Activated T-helper 2 cell treated with anti-CD3 and anti-CD28 coated beads, Interferon-gamma antibody, Interleukin-2, Interleukin-4, amounts not matched to agents 10 μg/mL and 5 μg/mL and 100 μg/mL, durations not matched to agents 14 hours and 24 hours and 36 hours (primary cell): ENCODE results near the gene STX7. TPM values are rescaled to one million over a fixed set of nuclear protein-coding genes. Genes with fewer than 3 reads are reported as not detected.

Experiments used
- DNase-seq: peaks from one replicate; pipeline ENCODE4 v3.0.0; 2021; ENCODE audit warnings: low spot score
- H3K27ac Mint-ChIP-seq: one replicate; pipeline ENCODE4 v1.8.0; 2021; ENCODE audit warnings: mixed read lengths
- H3K27me3 Mint-ChIP-seq: one replicate; pipeline ENCODE4 v1.8.0; 2021; ENCODE audit warnings: low read depth, mixed read lengths
- H3K36me3 Mint-ChIP-seq: one replicate; pipeline ENCODE4 v1.8.0; 2021; ENCODE audit warnings: low read depth, mixed read lengths
- H3K4me1 Mint-ChIP-seq: one replicate; pipeline ENCODE4 v1.8.0; 2021; ENCODE audit warnings: low read depth, mixed read lengths
- H3K4me3 Mint-ChIP-seq: one replicate; pipeline ENCODE4 v1.8.0; 2021; ENCODE audit warnings: low read depth, mild to moderate bottlenecking, moderate library complexity, mixed read lengths
- H3K9me3 Mint-ChIP-seq: one replicate; pipeline ENCODE4 v1.8.0; 2021; ENCODE audit warnings: mixed read lengths
- intact Hi-C: fragments of 100-400 bp; cut with micrococcal nuclease; formaldehyde crosslinking; loops from one replicate; pipeline ENCODE4 v1.15.1; 2023
- total RNA-seq: library from RNA; stranded (reverse); gene quantifications from 2 replicates; pipeline ENCODE4 v1.2.3, GENCODE V29; 2022

The STX7 gene
- total RNA-seq, 1 donor from 2014 or later, result 18.9 TPM

DNA sequence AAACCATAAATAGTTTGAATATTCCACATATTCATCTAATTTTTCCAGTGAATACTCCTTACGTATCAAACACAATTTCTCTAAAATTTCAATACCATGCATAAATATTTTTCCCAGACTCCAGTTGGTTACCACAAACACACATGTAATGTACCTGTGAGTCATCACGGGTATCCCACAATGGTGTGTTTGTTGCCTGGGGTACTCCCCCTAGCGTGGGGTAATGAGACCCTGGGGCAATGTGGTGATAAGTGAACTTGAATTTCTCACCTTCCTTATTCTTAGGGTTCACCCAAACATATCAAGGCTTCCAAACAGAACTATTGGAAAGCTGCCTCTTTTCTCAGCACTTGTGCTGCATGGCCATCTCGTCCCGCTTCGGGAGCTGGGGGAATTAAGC is 51.0 kb downstream of the STX7 start:
- no peak overlapping the region for H3K4me3 Mint-ChIP-seq
- no peaks in the 10 kb centered on the region for H3K9me3 Mint-ChIP-seq
- DNase-seq, result no peak
- H3K36me3 Mint-ChIP-seq, result peaks cover 25% of the 10 kb centered on the region
- no peaks in the 10 kb centered on the region for H3K4me1 Mint-ChIP-seq
- intact Hi-C loops, result no loop called here
- H3K27ac Mint-ChIP-seq, result no peak overlapping the region
- no peaks in the 10 kb centered on the region for H3K27me3 Mint-ChIP-seq

DNA sequence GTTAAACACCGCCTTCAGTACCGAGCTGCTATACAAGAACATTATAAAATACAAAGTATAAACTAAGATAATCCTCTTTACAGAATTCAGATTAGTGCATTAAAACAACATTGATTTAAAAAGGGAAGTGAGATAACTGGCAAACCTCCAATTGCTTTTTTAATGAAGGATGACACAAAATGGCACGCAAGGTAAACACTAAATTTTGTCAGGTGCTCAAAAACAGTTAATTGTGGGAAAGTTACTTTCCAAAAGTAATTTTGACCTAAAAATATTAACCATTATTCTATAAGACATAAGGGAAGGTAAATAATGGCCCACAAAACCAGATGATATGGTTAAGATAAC is 53.3 kb downstream of the STX7 start:
- H3K36me3 Mint-ChIP-seq, result peaks cover 25% of the 10 kb centered on the region
- H3K27me3 Mint-ChIP-seq, result no peaks in the 10 kb centered on the region
- no peak for DNase-seq
- intact Hi-C loops, result no loop called here
- no peaks in the 10 kb centered on the region for H3K9me3 Mint-ChIP-seq
- no peak overlapping the region for H3K27ac Mint-ChIP-seq
- H3K4me3 Mint-ChIP-seq, result no peak overlapping the region
- no peaks in the 10 kb centered on the region for H3K4me1 Mint-ChIP-seq

DNA sequence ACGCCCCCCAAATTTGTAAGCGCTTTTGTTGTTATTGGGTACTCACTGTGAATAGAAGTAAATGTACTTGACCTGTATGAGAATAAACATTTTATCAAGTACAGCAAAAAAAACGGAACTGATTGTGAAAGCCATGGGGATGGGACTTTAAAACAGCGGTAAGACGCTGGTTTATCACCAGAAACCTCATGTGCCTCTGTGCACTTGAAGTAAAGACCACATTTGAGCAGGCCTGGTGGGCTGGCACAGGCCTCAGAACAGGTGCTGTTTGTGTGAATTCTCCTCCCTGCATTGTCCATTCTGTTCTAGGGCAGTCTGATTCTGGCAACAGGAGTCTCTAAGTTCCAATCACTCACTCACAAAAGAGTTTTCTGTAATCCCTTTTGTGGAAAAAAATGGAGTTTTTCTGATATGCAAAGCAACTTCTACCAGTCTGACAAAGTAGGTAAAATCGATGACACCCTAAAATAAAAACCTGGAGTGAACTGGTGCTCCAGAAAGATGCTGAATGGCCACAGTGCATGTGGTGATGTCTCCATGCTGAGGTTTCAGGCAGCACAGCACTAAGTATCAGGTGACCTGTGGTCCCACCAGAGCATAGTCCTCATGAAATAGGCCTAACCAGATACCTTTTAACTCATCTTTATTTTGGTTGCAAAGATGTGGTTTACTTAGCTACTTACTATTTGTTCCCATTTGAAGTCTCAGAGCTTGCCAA is 53.9 kb downstream of the STX7 start:
- no peak overlapping the region for H3K27ac Mint-ChIP-seq
- no peaks in the 10 kb centered on the region for H3K27me3 Mint-ChIP-seq
- no peaks in the 10 kb centered on the region for H3K9me3 Mint-ChIP-seq
- DNase-seq, result no peak
- H3K4me3 Mint-ChIP-seq, result no peak overlapping the region
- intact Hi-C loops, result no loop called here
- no peaks in the 10 kb centered on the region for H3K4me1 Mint-ChIP-seq
- H3K36me3 Mint-ChIP-seq, result peaks cover 25% of the 10 kb centered on the region

DNA sequence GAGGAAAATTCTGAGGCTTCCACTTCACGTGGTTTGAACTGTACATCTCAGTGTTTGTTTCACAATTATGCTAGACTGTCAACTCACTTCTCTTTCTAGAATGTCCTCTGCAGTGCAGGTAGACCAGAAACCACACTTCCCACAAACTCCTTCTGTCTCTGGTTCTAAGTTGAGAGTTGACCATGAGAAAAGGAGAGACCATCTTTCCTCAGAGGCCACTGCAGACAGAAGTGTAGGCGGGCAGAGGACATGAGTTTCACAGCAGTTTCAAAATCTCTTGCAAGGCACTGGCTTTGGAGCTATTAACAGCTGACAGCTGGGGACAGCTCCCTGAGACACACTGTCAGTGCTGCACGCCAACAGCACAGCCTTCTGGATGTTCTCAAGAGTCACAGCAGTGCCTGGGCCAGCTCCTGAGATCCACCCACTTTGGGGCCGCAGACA is 56.2 kb downstream of the STX7 start:
- no peak for DNase-seq
- Mint-ChIP-seq H3K36me3 (peaks cover 15% of the 10 kb centered on the region), H3K4me1 (no peaks in the 10 kb centered on the region), H3K9me3 (no peaks in the 10 kb centered on the region), H3K27ac (no peak overlapping the region), H3K27me3 (no peaks in the 10 kb centered on the region), H3K4me3 (no peak overlapping the region)
- intact Hi-C loops, result no loop called here

DNA sequence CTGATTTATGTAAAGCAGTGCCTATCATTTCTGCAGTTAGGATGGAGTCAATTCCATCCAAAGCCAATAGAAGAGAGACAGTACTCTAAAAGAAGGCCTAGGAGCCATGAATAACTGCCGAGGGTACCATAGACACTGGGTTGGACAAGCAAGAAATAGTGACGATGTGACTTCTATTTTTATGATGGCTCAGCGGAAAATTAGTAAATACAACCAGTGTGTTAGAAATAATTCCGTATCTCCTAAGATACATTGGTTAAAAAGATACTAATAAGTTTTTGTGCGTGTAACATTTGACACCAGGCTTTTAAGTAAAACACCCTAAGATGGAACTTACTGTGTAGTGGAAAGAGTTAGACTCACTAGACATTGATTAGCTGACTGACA is 66.1 kb downstream of the STX7 start:
- H3K36me3 Mint-ChIP-seq, result peaks cover 5% of the 10 kb centered on the region
- H3K9me3 Mint-ChIP-seq, result peaks cover 2% of the 10 kb centered on the region
- H3K27me3 Mint-ChIP-seq, result no peaks in the 10 kb centered on the region
- H3K27ac Mint-ChIP-seq, result no peak overlapping the region
- DNase-seq, result no peak
- no peak overlapping the region for H3K4me3 Mint-ChIP-seq
- intact Hi-C loops, result no loop called here
- no peaks in the 10 kb centered on the region for H3K4me1 Mint-ChIP-seq

DNA sequence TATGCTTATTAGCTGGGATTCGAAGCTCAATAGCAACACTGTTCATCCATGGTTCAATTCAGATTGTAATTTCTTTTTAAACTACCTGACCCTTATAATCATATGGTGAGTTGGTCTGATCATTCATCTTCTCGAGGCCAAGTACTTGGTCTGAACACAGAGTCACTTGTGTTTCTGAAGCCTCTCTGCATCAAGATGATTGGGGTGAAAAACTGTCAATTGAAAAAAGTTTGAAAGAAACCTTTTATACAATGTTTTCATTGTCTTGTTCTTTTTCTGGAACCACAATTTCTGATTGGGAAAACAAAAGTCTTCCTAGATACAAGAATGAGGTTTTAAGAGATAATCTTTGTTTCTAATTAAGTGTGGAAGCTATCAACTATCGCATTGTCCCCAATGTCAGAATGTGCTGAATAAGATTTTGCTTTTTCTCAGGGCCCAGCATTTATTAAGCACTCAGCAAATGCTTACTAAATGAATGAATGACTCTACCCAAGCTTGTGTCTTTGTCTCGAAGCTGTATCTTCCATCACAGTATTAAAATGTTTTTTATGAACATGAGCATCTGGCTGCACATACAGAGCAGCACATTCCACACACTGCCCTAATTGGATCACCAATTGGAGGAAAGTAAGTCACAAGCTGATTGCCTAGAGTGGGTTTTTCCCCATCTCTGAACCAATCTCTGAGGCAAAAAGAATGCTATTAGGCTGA is 66.6 kb downstream of the STX7 start:
- no peak for DNase-seq
- H3K9me3 Mint-ChIP-seq, result peaks cover 5% of the 10 kb centered on the region
- no peaks in the 10 kb centered on the region for H3K4me1 Mint-ChIP-seq
- H3K36me3 Mint-ChIP-seq, result peaks cover 5% of the 10 kb centered on the region
- H3K27me3 Mint-ChIP-seq, result no peaks in the 10 kb centered on the region
- intact Hi-C loops, result no loop called here
- no peak overlapping the region for H3K27ac Mint-ChIP-seq
- H3K4me3 Mint-ChIP-seq, result no peak overlapping the region

DNA sequence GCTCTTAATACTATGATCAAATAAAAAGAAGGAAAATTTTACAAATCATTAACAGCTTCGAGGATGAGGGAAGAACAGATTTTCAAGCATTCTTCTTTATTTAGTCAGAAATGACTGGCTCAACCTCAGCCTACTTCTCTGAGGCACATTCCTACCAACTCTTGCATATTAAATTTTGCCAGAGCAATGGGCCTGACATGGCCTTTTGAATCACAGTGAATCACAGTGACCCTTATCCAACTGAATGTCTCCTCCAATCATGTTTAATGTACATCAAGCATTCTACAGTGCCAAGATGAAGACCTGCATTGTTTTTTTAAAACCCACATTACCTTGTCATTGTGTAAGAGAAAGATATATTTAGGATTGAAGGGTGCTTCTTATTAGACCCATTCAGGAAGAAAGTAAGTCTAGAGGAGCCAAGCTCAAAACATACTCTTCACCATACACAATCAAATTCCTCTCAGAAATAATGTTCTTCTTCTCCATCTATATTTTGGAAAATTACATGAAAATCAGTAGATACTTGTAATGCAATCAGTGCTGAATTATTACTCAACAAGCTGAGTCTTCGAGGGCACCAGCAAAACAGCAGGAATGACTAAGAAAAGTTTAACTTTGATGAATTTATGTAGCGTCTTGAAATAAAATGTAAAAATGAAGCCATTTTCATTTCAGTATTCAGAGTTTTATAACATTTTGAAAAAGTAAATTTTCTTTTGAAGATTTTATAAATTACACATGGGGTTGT is 67.5 kb downstream of the STX7 start:
- Mint-ChIP-seq H3K27me3 (no peaks in the 10 kb centered on the region), H3K9me3 (peaks cover 5% of the 10 kb centered on the region), H3K27ac (no peak overlapping the region), H3K4me1 (no peaks in the 10 kb centered on the region), H3K4me3 (no peak overlapping the region), H3K36me3 (peaks cover under 1% of the 10 kb centered on the region)
- intact Hi-C loops, result no loop called here
- DNase-seq, result no peak

DNA sequence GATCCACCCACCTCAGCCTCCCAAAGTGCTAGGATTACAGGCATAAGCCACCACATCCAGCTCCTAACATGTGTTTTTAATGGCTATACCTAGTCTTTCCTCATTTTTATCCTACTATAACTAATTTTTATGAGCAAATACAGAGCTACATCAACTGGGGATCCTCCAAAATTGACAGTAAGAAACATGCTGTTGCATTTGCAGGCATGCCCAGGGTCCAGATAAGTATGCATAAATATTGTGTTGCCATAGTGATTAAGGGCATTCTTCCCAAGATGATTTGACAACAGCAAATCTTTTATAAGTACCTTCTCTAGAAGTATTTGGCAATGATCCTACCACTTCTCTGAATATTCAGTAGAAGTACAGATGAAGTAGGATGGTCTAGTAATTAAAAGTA is 69.7 kb downstream of the STX7 start:
- intact Hi-C loops, result no loop called here
- no peaks in the 10 kb centered on the region for H3K4me1 Mint-ChIP-seq
- no peak overlapping the region for H3K4me3 Mint-ChIP-seq
- no peak overlapping the region for H3K27ac Mint-ChIP-seq
- H3K9me3 Mint-ChIP-seq, result peaks cover 5% of the 10 kb centered on the region
- no peak for DNase-seq
- H3K36me3 Mint-ChIP-seq, result no peaks in the 10 kb centered on the region
- no peaks in the 10 kb centered on the region for H3K27me3 Mint-ChIP-seq

DNA sequence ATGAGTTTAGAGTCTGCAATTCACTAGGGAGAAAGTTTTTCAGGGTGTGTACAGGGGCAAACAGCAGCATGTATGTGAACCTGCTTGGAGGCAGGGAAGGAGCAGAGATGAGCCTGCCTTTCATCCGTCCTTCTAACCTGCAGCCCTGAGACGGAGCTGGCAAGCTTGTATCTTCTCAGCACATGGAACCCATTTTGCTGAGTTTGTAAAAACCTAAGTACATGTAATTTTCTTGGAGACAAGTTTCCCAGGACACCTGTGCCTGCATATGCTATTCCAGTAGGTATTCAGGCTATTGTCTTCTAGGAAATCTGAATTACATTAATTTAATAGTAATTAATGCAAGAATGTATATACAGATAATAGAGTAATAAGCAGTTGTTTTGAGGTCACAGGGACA is 82.8 kb downstream of the STX7 start:
- H3K4me3 Mint-ChIP-seq, result no peak overlapping the region
- H3K9me3 Mint-ChIP-seq, result peaks cover 3% of the 10 kb centered on the region
- H3K36me3 Mint-ChIP-seq, result no peaks in the 10 kb centered on the region
- peaks cover 20% of the 10 kb centered on the region for H3K27me3 Mint-ChIP-seq
- DNase-seq, result no peak
- no peak overlapping the region for H3K27ac Mint-ChIP-seq
- intact Hi-C loops, result no loop called here
- H3K4me1 Mint-ChIP-seq, result no peaks in the 10 kb centered on the region

DNA sequence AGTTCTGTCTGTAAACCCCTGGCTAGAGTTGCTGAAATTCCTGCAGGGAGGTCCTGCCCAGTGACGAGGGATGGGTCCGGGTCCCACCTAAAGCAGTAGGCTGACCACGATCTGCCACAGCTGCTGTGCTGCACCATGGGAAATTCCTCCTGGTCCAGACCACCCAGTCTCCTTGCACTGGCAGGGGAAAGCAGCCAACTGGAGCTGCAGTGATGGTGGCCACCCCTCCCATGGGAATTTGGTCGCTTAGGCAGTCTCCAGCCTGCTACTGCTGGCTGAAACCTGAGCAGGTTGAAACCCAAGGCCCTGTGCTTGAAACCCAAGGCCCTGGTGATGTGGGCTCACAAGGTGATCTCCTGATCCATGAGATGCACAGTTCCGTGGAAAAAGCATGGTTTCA is 87.7 kb downstream of the STX7 start:
- intact Hi-C loops, result no loop called here
- no peak for DNase-seq
- no peaks in the 10 kb centered on the region for H3K4me1 Mint-ChIP-seq

DNA sequence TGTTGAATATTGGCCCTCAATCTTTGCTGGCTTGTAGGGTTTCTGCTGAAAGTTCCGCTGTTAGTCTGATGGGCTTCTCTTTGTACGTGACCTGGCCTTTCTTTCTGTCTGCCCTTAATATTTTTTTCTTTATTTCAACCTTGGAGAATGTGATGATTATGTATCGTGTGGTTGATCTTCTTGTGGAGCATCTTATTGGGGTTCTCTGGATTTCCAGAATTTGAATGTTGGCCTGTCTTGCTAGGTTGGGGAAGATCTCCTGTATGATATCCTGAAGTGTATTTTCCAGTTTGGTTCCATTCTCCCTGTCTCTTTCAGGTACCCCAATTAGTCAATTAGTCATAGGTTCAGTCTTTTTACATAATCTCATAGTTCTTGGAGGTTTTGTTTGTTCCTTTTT is 89.1 kb downstream of the STX7 start:
- Mint-ChIP-seq H3K36me3 (no peaks in the 10 kb centered on the region), H3K4me1 (no peaks in the 10 kb centered on the region), H3K9me3 (no peaks in the 10 kb centered on the region), H3K27ac (no peak overlapping the region), H3K4me3 (no peak overlapping the region), H3K27me3 (peaks cover 10% of the 10 kb centered on the region)
- intact Hi-C loops, result no loop called here
- no peak for DNase-seq

More for the DNA sequence above, 87.7 kb downstream of the STX7 start:
- no peak overlapping the region for H3K4me3 Mint-ChIP-seq
- peaks cover 10% of the 10 kb centered on the region for H3K27me3 Mint-ChIP-seq
- H3K9me3 Mint-ChIP-seq, result no peaks in the 10 kb centered on the region
- H3K27ac Mint-ChIP-seq, result no peak overlapping the region
- H3K36me3 Mint-ChIP-seq, result no peaks in the 10 kb centered on the region

DNA sequence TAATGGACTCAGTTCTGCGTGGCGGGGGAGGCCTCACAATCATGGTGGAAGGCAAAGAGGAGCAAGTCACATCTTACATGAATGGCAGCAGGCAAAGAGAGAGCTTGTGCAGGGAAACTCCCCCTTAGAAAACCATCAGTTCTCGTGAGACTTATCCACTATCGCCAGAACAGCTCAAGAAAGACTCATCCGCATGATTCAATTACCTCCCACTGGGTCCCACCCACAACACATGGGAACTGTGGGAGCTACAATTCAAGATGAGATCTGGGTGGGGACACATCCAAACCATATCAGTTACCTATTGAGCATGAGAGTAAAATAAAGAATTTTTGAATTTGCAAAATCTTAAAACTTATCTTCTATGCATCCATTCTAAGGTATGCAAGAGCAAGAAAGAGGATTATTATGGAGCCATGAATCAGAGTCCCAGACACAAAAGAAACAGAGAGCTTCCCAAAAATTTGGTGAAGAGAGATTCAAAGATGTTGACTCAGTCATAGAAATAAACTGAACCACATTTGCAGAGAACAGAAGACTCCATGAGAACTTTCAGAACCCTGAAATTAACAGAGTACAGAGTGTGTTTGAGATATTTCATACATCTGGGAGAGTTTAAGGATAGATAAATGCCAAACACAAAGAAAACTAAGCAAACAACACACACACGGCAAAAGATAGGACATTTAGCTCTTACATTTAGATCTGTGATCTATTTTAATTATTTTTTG is 94.5 kb downstream of the STX7 start:
- Mint-ChIP-seq H3K4me3 (no peak overlapping the region), H3K4me1 (no peaks in the 10 kb centered on the region), H3K27me3 (peaks cover 8% of the 10 kb centered on the region), H3K36me3 (no peaks in the 10 kb centered on the region), H3K9me3 (no peaks in the 10 kb centered on the region), H3K27ac (no peak overlapping the region)
- intact Hi-C loops, result no loop called here
- no peak for DNase-seq
